T-helper 17 cell (primary cell): ENCODE measurements around the gene COLGALT1. TPM values are rescaled to one million over a fixed set of nuclear protein-coding genes. Genes with fewer than 3 reads are reported as not detected.

Experiments
- ATAC-seq: fragments of 150-1000 bp; cut with Tn5 transposase; 2 replicates; pipeline ENCODE4 v1.10.0; 2021; ENCODE audit warnings: mild to moderate bottlenecking, moderate library complexity
- DNase-seq, 3 donors: peaks; one replicate each; pipeline versions ENCODE4 v3.0.0 to v3.0.0-alpha.2; 2020 to 2021
- H3K9me3 ChIP-seq: one replicate; pipeline ENCODE4 v1.7.0; 2013; ENCODE audit warnings: low read length, mild to moderate bottlenecking; ENCODE audit not compliant: control insufficient read depth, poor library complexity, severe bottlenecking
- H3K27ac Mint-ChIP-seq: one replicate; pipeline ENCODE4 v1.8.0; 2022; ENCODE audit warnings: mild to moderate bottlenecking, moderate library complexity, mixed read lengths
- H3K27me3 Mint-ChIP-seq: one replicate; pipeline ENCODE4 v1.8.0; 2022; ENCODE audit warnings: mixed read lengths
- H3K36me3 Mint-ChIP-seq: one replicate; pipeline ENCODE4 v1.8.0; 2022; ENCODE audit warnings: low read depth, mixed read lengths
- H3K4me1 Mint-ChIP-seq: one replicate; pipeline ENCODE4 v1.8.0; 2022; ENCODE audit warnings: mild to moderate bottlenecking, mixed read lengths
- H3K4me3 Mint-ChIP-seq: one replicate; pipeline ENCODE4 v1.8.0; 2022; ENCODE audit warnings: mild to moderate bottlenecking, moderate library complexity, mixed read lengths
- total RNA-seq, 4 donors: library from RNA in 2 of 4; stranded (reverse) in 2 of 4; gene quantifications; one replicate each; pipeline ENCODE4 v1.2.3 and lab custom pipeline; 2022 to 2026

The COLGALT1 gene
- total RNA-seq, 2 donors from 2014 or later = 42.1 to 42.4 TPM

GRCh38 chr19:17524651-17525050 lies 30.8 kb upstream of the COLGALT1 start:
- H3K4me3 Mint-ChIP-seq = peak overlapping the region; percentile 71

GRCh38 chr19:17525141-17525540 lies 30.3 kb upstream of the COLGALT1 start:
- Mint-ChIP-seq H3K36me3 (no peaks in the 10 kb centered on the region), H3K27ac (no peak overlapping the region), H3K4me1 (peaks cover 21% of the 10 kb centered on the region), H3K4me3 (peak overlapping the region; percentile 71), H3K27me3 (no peaks in the 10 kb centered on the region)
- DNase-seq (no peak), ATAC-seq (no peak)
- H3K9me3 ChIP-seq = no peaks in the 10 kb centered on the region

More at GRCh38 chr19:17524651-17525050, 30.8 kb upstream of the COLGALT1 start:
- ATAC-seq (no peak), DNase-seq (no peak)
- H3K27ac Mint-ChIP-seq = no peak overlapping the region
- no peaks in the 10 kb centered on the region for H3K9me3 ChIP-seq
- no peaks in the 10 kb centered on the region for H3K27me3 Mint-ChIP-seq
- H3K36me3 Mint-ChIP-seq = no peaks in the 10 kb centered on the region
- H3K4me1 Mint-ChIP-seq = peaks cover 21% of the 10 kb centered on the region

- Mint-ChIP-seq H3K4me3 (no peak overlapping the region), H3K36me3 (no peaks in the 10 kb centered on the region), H3K4me1 (peaks cover 21% of the 10 kb centered on the region), H3K27me3 (no peaks in the 10 kb centered on the region), H3K27ac (no peak overlapping the region)
- DNase-seq = no peak
- ATAC-seq = peak; percentile 67
- no peaks in the 10 kb centered on the region for H3K9me3 ChIP-seq
Observed at GRCh38 chr19:17526922-17527321, 28.5 kb upstream of the COLGALT1 start.

GRCh38 chr19:17527326-17527725 lies 28.1 kb upstream of the COLGALT1 start:
- no peak for ATAC-seq
- no peak overlapping the region for H3K27ac Mint-ChIP-seq
- peaks cover 19% of the 10 kb centered on the region for H3K4me1 Mint-ChIP-seq
- H3K4me3 Mint-ChIP-seq = no peak overlapping the region
- H3K27me3 Mint-ChIP-seq = no peaks in the 10 kb centered on the region
- no peaks in the 10 kb centered on the region for H3K36me3 Mint-ChIP-seq
- no peaks in the 10 kb centered on the region for H3K9me3 ChIP-seq
- DNase-seq = no peak

- no peak for DNase-seq
- H3K4me3 Mint-ChIP-seq = no peak overlapping the region
- H3K27ac Mint-ChIP-seq = no peak overlapping the region
- no peaks in the 10 kb centered on the region for H3K9me3 ChIP-seq
- H3K4me1 Mint-ChIP-seq = peaks cover 8% of the 10 kb centered on the region
- ATAC-seq = no peak
- no peaks in the 10 kb centered on the region for H3K27me3 Mint-ChIP-seq
- H3K36me3 Mint-ChIP-seq = no peaks in the 10 kb centered on the region
Observed at GRCh38 chr19:17528610-17529009, 26.8 kb upstream of the COLGALT1 start.

- ATAC-seq = no peak
- Mint-ChIP-seq H3K27ac (no peak overlapping the region), H3K4me1 (peaks cover 2% of the 10 kb centered on the region), H3K4me3 (no peak overlapping the region), H3K36me3 (no peaks in the 10 kb centered on the region), H3K27me3 (no peaks in the 10 kb centered on the region)
- no peak for DNase-seq
- H3K9me3 ChIP-seq = no peaks in the 10 kb centered on the region
Observed at GRCh38 chr19:17529239-17530158, 25.9 kb upstream of the COLGALT1 start.

- no peaks in the 10 kb centered on the region for H3K36me3 Mint-ChIP-seq
- H3K4me3 Mint-ChIP-seq = no peak overlapping the region
- H3K9me3 ChIP-seq = no peaks in the 10 kb centered on the region
- H3K27ac Mint-ChIP-seq = no peak overlapping the region
- H3K27me3 Mint-ChIP-seq = no peaks in the 10 kb centered on the region
- H3K4me1 Mint-ChIP-seq = no peaks in the 10 kb centered on the region
- DNase-seq (no peak), ATAC-seq (no peak)
Observed at GRCh38 chr19:17530586-17530985, 24.9 kb upstream of the COLGALT1 start.

GRCh38 chr19:17532116-17532515 lies 23.3 kb upstream of the COLGALT1 start:
- H3K9me3 ChIP-seq = no peaks in the 10 kb centered on the region
- DNase-seq (no peak), ATAC-seq (no peak)
- Mint-ChIP-seq H3K4me1 (no peaks in the 10 kb centered on the region), H3K36me3 (no peaks in the 10 kb centered on the region), H3K4me3 (no peak overlapping the region), H3K27ac (no peak overlapping the region), H3K27me3 (no peaks in the 10 kb centered on the region)

- no peak overlapping the region for H3K4me3 Mint-ChIP-seq
- no peak for ATAC-seq
- H3K27ac Mint-ChIP-seq = no peak overlapping the region
- no peaks in the 10 kb centered on the region for H3K4me1 Mint-ChIP-seq
- H3K9me3 ChIP-seq = no peaks in the 10 kb centered on the region
- no peak for DNase-seq
- no peaks in the 10 kb centered on the region for H3K27me3 Mint-ChIP-seq
- no peaks in the 10 kb centered on the region for H3K36me3 Mint-ChIP-seq
Observed at GRCh38 chr19:17532557-17532956, 22.9 kb upstream of the COLGALT1 start.

- H3K9me3 ChIP-seq = no peaks in the 10 kb centered on the region
- Mint-ChIP-seq H3K4me3 (no peak overlapping the region), H3K36me3 (no peaks in the 10 kb centered on the region), H3K27me3 (no peaks in the 10 kb centered on the region), H3K27ac (no peak overlapping the region), H3K4me1 (peaks cover 12% of the 10 kb centered on the region)
- no peak for DNase-seq
- no peak for ATAC-seq
Observed at GRCh38 chr19:17534767-17535166, 20.7 kb upstream of the COLGALT1 start.

- ATAC-seq = no peak
- H3K9me3 ChIP-seq = no peaks in the 10 kb centered on the region
Observed at GRCh38 chr19:17536955-17537354, 18.5 kb upstream of the COLGALT1 start.

GRCh38 chr19:17538684-17539237 lies 16.7 kb upstream of the COLGALT1 start:
- peak overlapping the region; percentile 11 for H3K27ac Mint-ChIP-seq

More at GRCh38 chr19:17536955-17537354, 18.5 kb upstream of the COLGALT1 start:
- H3K4me1 Mint-ChIP-seq = peaks cover 12% of the 10 kb centered on the region
- H3K4me3 Mint-ChIP-seq = no peak overlapping the region
- DNase-seq = no peak
- H3K36me3 Mint-ChIP-seq = no peaks in the 10 kb centered on the region
- no peaks in the 10 kb centered on the region for H3K27me3 Mint-ChIP-seq
- no peak overlapping the region for H3K27ac Mint-ChIP-seq

GRCh38 chr19:17539238-17540117 lies 16.0 kb upstream of the COLGALT1 start:
- peak; percentile 96 for ATAC-seq
- peak overlapping the region; percentile 6 for H3K27ac Mint-ChIP-seq
- peak; percentile 92 to 97 (median 93) for DNase-seq
- no peaks in the 10 kb centered on the region for H3K9me3 ChIP-seq
- no peaks in the 10 kb centered on the region for H3K36me3 Mint-ChIP-seq
- peak overlapping the region; percentile 90 for H3K4me3 Mint-ChIP-seq
- H3K4me1 Mint-ChIP-seq = peaks cover 15% of the 10 kb centered on the region
- H3K27me3 Mint-ChIP-seq = no peaks in the 10 kb centered on the region

More at GRCh38 chr19:17538684-17539237, 16.7 kb upstream of the COLGALT1 start:
- Mint-ChIP-seq H3K36me3 (no peaks in the 10 kb centered on the region), H3K4me1 (peaks cover 12% of the 10 kb centered on the region), H3K27me3 (no peaks in the 10 kb centered on the region), H3K4me3 (peak overlapping the region; percentile 83)
- DNase-seq (no peak), ATAC-seq (no peak)
- H3K9me3 ChIP-seq = no peaks in the 10 kb centered on the region
